ENCODE results near the gene ALG14. TPM values are rescaled to one million over a fixed set of nuclear protein-coding genes. Genes with fewer than 3 reads are reported as not detected.

Gene ALG14
- total and polyA plus RNA-seq, 2 donors from 2014 or later = 8.6 to 11.3 TPM

DNA sequence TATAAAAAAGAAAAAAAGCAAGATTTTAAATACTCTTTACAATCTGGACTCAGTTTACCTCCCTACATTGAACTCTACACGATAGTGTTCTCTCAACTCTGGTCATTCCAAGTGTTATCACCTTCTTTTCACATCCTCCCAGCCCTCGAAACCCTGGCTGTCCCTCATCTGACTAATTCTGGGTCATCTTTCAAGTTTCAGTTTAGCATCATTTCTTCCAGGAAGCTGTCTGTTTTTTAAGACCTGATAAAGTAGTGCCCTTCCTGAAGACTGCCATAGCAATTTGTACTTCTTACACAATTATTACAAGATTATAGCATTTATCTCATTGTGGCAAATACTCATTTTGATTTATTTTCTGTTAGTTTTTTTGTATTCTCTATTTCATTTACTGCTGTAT lies 1.2 kb downstream of the ALG14 start:
- Histone ChIP-seq H3K27ac (ENCODE audit: low read depth in 2 of 2, low read length in 2 of 2) (no peak overlapping the region), H3K9ac (ENCODE audit: low read length in 3 of 3) (peak overlapping the region in 2 of 3 donors; percentile 91 to 97), H3K36me3 (ENCODE audit: control insufficient read depth in 2 of 3, insufficient read depth in 3 of 3, low read length in 3 of 3) (no peaks in the 10 kb centered on the region), H3K9me3 (ENCODE audit: control insufficient read depth in 2 of 3, insufficient read depth in 1 of 3, low read length in 3 of 3) (no peaks in the 10 kb centered on the region), H3K27me3 (ENCODE audit: control insufficient read depth, insufficient read depth, low read length) (no peaks in the 10 kb centered on the region), H3K4me3 (ENCODE audit: low read length in 3 of 3) (peak overlapping the region in 2 of 3 donors; percentile 97 to 99), H3K4me1 (ENCODE audit: control insufficient read depth in 2 of 3, insufficient read depth in 2 of 3, low read depth in 1 of 3, low read length in 3 of 3) (peaks cover 0 to 12% (median 0%) of the 10 kb centered on the region in 3 donors)
- no peak for FAIRE-seq
- TF ChIP-seq CTCF (IDR thresholded peaks at IDR 0.05; ENCODE audit: borderline replicate concordance, extremely low read depth, insufficient read depth) = no peak
- intact Hi-C loops (cut with DNase I) = no loop called here
- no peak for DNase-seq

DNA sequence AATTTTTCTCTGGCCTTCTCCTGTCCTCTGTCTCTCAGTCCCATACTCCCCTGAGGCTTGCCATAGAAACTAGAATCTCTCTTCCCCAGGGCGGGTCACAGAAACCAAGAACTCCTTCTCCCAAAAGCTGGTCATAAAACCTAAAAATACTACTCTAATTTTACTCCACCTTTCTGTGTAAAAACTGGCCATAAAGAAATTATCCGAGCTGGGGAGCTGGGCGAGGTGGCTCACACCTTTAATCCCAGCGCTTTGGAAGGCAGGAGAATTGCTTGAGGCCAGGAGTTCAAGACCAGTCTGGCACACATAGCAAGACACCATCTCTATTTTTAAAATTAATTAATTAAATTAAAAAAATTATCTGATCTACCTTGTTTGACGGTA lies 3.0 kb downstream of the ALG14 start:
- Histone ChIP-seq H3K9me3 (ENCODE audit: control insufficient read depth in 2 of 3, insufficient read depth in 1 of 3, low read length in 3 of 3) (no peaks in the 10 kb centered on the region), H3K9ac (ENCODE audit: low read length in 3 of 3) (no peak overlapping the region), H3K4me3 (ENCODE audit: low read length in 3 of 3) (no peak overlapping the region), H3K27me3 (ENCODE audit: control insufficient read depth, insufficient read depth, low read length) (no peaks in the 10 kb centered on the region), H3K27ac (ENCODE audit: low read depth in 2 of 2, low read length in 2 of 2) (peak overlapping the region; percentile 20 to 56), H3K4me1 (ENCODE audit: control insufficient read depth in 2 of 3, insufficient read depth in 2 of 3, low read depth in 1 of 3, low read length in 3 of 3) (peaks cover 0 to 12% (median 0%) of the 10 kb centered on the region in 3 donors), H3K36me3 (ENCODE audit: control insufficient read depth in 2 of 3, insufficient read depth in 3 of 3, low read length in 3 of 3) (no peaks in the 10 kb centered on the region)
- intact Hi-C loops (cut with DNase I) = no loop called here
- no peak for FAIRE-seq
- TF ChIP-seq CTCF (IDR thresholded peaks at IDR 0.05; ENCODE audit: borderline replicate concordance, extremely low read depth, insufficient read depth) = no peak
- DNase-seq = no peak

- Histone ChIP-seq H3K27ac (ENCODE audit: low read depth in 2 of 2, low read length in 2 of 2) (peak overlapping the region; percentile 56 to 58), H3K4me3 (ENCODE audit: low read length in 3 of 3) (no peak overlapping the region), H3K36me3 (ENCODE audit: control insufficient read depth in 2 of 3, insufficient read depth in 3 of 3, low read length in 3 of 3) (no peaks in the 10 kb centered on the region), H3K9ac (ENCODE audit: low read length in 3 of 3) (no peak overlapping the region), H3K27me3 (ENCODE audit: control insufficient read depth, insufficient read depth, low read length) (no peaks in the 10 kb centered on the region), H3K9me3 (ENCODE audit: control insufficient read depth in 2 of 3, insufficient read depth in 1 of 3, low read length in 3 of 3) (no peaks in the 10 kb centered on the region), H3K4me1 (ENCODE audit: control insufficient read depth in 2 of 3, insufficient read depth in 2 of 3, low read depth in 1 of 3, low read length in 3 of 3) (peaks cover 0 to 12% (median 0%) of the 10 kb centered on the region in 3 donors)
- peak; percentile 13 for FAIRE-seq
- DNase-seq = peak in 2 of 5 donors; percentile 14 to 44
- TF ChIP-seq CTCF (IDR thresholded peaks at IDR 0.05; ENCODE audit: borderline replicate concordance, extremely low read depth, insufficient read depth) = no peak
- intact Hi-C loops (cut with DNase I) = no loop called here
Measured at GRCh38 chr1:95068956-95069709, 3.6 kb downstream of the ALG14 start.

Measured in kidney (tissue), 14 donors.